NCI-H2196 (cell line): ENCODE data around the gene DCAF7.

Experiments used
- DNase-seq: peaks from one replicate; lab custom pipeline; 2025; ENCODE audit not compliant: unreplicated experiment; lab: John Stamatoyannopoulos, UW

Gene DCAF7

GRCh38 chr17:63524051-63524450, 26.2 kb upstream of the DCAF7 start:
- DNase-seq: no peak

- no peak for DNase-seq
Observed at GRCh38 chr17:63525190-63525946, 24.9 kb upstream of the DCAF7 start.

GRCh38 chr17:63526861-63527260, 23.4 kb upstream of the DCAF7 start:
- DNase-seq: no peak

- DNase-seq: no peak
Observed at GRCh38 chr17:63528183-63528582, 22.1 kb upstream of the DCAF7 start.

GRCh38 chr17:63529711-63530556, 20.3 kb upstream of the DCAF7 start:
- DNase-seq: no peak

- DNase-seq: no peak
Observed at GRCh38 chr17:63530557-63531021, 19.7 kb upstream of the DCAF7 start.

- DNase-seq: no peak
Observed at GRCh38 chr17:63531022-63531965, 19.0 kb upstream of the DCAF7 start.

- peak; percentile 26 for DNase-seq
Observed at GRCh38 chr17:63533433-63534077, 16.7 kb upstream of the DCAF7 start.

- no peak for DNase-seq
Observed at GRCh38 chr17:63534078-63534570, 16.2 kb upstream of the DCAF7 start.

GRCh38 chr17:63534816-63535455, 15.3 kb upstream of the DCAF7 start:
- DNase-seq: no peak

GRCh38 chr17:63535640-63536039, 14.6 kb upstream of the DCAF7 start:
- no peak for DNase-seq

GRCh38 chr17:63537001-63537400, 13.3 kb upstream of the DCAF7 start:
- DNase-seq: no peak

- no peak for DNase-seq
Observed at GRCh38 chr17:63537991-63538692, 12.1 kb upstream of the DCAF7 start.

GRCh38 chr17:63538693-63539595, 11.3 kb upstream of the DCAF7 start:
- DNase-seq: no peak

GRCh38 chr17:63540590-63540989, 9.7 kb upstream of the DCAF7 start:
- DNase-seq: no peak

- DNase-seq: no peak
Observed at GRCh38 chr17:63542218-63542545, 8.1 kb upstream of the DCAF7 start.

GRCh38 chr17:63542942-63543821, 7.1 kb upstream of the DCAF7 start:
- peak; percentile 55 for DNase-seq
